NCI-H187 treated with DMSO at 0.1 percent for 48 hours (cell line): ENCODE measurements around the gene RASA3.
"Not testable (repeated sequence)": the region's sequence is repeated elsewhere in the genome, so short reads cannot be mapped to it uniquely, and the experiment has no call there.

Experiments
- DNase-seq: peaks from one replicate; lab custom pipeline; 2025; lab: John Stamatoyannopoulos, UW

The RASA3 gene

DNA sequence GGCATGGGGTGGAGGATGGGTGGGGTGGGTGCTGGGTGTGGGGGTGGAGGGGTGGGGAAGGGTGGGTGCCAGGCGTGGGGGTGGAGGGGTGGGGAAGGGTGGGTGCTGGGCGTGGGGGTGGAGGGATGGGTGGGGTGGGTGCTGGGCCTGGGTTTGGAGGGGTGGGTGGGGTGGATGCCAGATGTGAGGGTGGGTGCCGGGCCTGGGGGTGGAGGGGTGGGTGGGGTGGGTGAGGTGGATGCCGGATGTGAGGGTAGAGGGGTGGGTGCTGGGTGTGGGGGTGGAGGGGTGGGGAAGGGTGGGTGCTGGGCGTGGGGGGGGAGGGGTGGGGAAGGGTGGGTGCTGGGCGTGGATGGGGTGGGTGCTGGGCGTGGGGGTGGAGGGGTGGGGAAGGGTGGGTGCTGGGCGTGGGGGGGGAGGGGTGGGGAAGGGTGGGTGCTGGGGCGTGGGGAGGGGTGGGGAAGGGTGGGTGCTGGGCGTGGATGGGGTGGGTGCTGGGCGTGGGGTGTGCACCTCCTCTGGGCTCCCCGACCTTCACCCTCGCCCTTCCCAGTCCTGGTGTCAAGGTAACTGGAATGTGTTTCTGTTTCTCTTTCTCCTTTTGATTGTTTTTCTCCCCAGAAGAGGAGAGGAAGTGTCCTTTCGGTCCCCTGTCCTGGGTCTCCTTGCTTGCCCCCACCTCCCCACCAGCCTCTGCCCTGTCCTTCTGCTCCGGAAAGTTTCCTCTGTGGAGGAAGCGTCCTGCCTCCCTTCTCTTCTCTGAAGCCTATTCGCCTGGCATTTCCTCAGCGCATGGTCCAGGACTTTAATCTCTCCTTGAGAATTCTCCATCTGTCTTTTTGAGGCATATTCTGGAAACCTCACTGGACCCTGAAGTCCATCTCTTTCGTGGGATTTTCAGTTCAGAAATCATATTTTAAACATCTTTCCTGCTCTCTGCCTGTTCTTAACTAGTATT is 23.8 kb upstream of the RASA3 start:
- DNase-seq, result no peak

DNA sequence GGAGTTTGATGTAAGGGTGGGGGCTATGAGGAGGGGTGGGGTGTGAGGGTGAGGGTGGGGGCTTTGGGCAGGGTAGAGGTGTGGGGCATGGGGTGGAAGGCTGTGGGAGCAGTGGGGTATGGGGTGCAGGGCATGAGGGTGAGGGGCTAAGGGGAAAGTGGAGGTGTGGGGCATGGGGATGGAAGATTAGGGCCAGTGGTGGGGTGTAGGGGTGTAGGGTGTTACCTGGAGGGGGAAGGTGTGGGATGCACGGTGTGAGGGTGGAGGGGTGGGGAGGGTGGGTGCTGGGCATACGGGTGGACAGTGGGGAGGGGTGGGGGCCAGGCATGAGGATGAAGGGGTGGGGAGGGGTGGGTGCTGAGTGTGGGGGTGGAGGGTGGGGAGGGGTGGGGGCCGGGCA is 22.9 kb upstream of the RASA3 start:
- no peak for DNase-seq

GRCh38 chr13:114154476-114154875 is 22.1 kb upstream of the RASA3 start:
- DNase-seq, result no peak

DNA sequence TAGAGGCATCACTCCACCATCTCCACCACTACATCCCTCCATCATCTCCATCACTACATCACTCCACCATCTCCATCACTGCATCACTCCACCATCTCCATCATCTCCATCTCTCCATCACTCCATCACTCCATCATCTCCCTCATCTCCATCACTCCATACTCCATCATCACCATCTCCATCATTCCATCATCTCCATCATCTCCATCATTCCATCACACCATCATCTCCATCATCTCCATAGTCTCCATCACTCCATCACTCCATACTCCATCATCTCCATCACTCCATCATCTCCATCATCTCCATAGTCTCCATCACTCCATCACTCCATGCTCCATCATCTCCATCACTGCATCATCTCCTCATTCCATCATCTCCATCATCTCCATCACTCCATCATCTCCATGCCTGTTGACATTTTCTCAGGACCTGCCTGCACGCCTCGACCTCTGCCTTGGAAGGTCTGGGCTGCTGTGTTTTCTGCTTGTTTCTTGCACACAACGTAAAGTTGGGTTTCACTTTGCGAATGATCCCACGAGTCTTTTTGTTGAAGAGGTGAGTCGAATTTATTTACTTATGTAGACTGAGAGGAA is 21.2 kb upstream of the RASA3 start:
- DNase-seq, result no peak

DNA sequence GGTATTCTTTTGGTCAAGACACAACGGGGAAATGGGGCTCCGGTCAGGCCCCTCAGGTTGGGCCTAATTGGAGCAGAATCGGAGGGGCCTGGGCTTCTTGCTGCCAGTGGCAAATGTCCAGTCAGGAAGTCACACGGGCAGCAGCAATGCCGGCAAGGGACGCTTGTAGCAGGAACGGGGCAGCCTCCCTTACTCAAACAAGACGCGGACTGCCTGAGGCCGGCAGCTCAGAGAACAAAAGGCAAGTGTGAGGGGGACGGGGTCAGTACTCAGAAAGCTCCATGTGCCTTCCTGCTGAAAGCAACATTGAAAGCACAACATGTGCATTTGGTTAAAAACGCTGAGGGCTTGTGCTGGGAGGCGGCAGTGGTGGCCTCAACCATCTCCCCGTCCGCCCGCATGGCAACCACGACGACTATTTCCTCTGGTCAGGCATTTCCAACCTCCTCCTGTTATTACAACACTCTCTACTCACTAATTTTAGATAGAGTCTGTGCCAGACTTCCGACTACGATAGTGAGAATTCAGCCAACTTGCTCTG is 20.5 kb upstream of the RASA3 start:
- no peak for DNase-seq

- no peak for DNase-seq
Measured at GRCh38 chr13:114152285-114152645, 19.8 kb upstream of the RASA3 start.

DNA sequence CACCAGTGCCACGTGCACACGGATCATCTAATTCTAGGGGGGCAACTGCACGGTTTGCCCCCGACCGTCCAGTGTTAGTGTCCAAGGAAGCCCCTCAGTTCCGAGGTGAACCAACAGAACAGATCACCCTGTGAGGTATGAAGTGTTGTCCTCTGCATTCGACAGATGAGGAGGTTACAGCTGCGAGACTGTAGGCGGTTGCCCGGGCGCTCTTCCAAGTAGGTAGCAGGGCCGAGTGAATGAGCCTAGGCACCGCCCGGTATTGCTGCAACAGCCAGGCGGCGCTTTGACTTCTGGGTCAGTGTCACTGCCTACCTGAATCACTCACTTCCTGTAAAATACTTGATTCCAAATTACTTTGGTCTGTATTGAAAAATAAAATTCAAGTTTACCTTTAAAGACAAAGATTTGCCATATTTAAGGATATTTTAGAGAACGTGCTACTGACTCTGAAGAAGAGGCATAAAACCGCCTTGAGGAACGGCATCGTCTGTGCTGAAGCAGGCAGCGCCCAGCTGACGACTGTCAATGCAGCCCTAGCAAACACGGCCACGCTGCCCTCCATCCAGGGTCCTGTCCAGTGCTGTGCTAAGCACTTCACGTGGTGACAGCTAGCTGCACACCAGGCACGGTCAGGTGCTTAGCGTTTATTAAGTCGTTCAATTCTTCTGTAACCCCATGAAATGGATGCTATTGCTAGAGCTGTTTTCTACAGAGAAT is 19.3 kb upstream of the RASA3 start:
- DNase-seq, result no peak

DNA sequence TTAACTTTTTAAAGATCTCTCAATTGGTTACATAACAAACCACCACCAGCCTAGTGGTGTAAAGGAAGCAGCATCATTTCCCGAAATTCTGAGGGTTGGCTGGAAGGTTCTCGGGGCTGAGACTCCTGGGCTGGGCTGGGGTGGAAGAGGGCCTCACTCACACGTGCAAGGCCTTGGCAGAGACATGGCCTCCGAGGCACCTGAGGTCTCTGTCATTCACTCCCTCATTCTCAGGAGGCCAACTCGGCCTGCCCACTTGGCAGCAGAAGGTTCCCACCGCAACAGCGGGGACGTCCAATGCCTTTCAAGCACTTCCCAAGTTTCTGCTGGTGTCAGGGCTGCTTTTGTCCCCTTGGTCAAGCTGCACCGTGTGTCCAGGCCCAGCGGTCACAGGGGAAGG is 18.6 kb upstream of the RASA3 start:
- no peak for DNase-seq

DNA sequence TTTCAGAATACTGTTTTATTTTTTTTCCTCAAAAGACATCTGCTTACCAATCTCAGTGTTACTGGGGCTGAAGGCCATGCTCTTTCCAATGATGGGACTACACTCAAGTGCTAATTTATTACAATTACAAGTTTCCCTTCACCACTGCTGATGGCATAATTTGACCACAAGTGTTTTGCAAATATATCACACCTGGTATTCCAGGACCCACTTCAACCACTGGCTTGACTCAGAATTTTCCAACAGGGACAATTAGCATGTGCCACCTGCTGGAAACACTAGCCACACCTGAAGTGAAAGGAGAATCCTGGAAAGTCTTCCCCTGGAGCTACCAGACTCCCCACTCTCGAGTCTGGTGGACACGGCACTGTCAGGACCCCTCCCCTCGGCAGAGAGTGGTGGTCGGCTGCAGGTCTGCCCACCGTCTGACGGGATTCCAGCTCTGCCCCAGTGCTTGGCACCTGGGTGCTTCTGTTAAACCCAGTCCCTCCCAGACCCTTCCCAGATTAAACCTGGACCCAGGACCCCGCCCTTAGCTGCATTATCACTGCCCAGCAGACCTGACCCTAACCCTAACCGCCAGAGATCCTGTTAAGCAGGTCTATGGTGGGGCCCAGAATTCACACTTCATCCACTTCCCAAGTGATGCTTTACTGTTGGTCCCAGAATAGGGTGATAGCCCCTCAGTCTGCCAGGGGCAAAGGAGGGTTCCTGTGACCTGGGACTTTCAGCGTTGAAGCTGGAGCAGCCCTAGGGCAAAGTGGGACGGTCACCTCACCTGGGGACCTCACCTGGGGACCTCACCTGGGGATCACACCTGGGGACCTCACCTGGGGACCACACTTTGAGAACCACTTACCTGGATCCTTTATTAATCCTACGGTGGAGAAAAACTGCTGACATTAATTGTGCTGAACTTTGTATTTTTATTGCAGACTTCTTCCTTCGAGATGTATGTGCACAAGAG is 17.6 kb upstream of the RASA3 start:
- peak; percentile 93 for DNase-seq

DNA sequence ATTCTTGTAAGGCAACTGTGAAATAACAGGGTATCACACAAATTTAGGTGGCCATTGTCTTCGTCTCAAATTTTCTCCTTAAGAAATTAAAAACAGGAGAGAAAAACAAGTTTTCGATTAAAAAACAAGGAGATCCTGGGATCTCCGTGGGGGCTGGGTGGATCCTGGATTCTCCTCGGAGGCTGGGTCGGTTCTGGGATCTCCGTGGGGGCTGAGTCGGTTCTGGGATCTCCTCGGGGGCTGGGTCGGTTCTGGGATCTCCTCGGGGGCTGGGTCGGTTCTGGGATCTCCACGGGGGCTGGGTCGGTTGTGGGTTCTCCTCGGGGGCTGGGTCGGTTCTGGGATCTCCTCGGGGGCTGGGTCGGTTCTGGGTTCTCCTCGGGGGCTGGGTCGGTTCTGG is 16.5 kb upstream of the RASA3 start:
- DNase-seq, result not testable (repeated sequence)

DNA sequence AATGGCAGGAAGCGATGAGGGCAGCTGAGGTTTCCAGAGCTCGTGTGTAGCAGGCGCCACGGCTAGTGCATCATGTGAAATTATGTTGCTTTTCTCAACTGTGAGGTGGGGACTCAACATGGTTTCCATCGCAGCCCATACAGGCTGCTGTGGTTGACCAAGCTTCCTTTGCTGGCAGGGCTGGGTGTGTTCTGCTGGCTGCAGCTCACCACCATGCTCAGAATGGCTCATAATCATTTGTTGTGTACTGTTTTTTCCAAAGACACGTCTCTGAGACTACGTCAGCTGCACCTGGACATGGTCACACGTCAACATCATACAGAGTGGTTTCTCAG is 16.1 kb upstream of the RASA3 start:
- DNase-seq, result no peak

DNA sequence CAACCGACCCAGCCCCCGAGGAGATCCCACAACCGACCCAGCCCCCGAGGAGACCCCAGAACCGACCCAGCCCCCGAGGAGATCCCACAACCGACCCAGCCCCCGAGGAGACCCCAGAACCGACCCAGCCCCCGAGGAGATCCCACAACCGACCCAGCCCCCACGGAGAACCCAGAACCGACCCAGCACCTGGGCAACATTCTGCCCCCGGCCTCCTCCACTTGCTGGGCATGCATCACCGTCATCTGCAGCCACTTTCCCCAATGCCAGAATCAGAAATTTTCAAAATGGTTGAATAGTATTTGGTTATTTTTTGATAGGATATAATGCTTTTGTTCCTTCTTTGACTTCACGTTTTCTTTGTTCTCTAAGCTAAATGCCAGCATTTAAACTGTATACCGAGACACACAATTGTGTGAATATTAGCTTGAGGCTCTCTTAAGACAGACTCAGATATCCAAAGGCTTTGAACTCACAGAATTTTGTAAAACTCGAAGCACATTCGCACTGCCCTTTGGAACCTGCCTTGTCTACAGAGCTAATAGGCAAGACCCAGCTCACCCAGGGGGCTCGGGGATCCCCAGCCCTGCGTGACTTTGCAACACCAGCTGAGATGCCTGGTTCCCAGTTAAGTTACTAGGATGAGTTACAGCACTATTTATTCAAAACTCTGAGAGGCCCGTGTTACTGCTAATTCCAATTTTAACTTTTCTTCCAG is 15.5 kb upstream of the RASA3 start:
- no peak for DNase-seq

DNA sequence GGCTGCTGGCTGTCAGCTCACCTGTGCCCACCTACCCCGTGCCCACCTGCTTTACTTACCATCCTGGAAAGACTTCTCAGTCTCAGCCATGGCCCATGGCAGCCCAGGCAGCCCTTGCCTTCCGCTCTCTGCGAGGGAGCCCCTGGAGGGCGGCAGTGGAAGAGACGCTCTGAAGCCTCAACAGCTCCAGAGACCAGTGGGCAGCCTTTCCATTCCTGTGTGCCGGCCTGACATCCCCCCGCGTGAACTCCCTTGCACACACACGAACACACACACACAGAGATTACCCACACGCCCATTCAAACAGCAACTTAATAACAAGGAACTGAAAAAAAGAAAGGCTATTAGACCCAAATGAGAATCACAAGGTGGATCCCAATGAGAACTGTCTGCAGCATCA is 14.2 kb upstream of the RASA3 start:
- DNase-seq, result no peak

GRCh38 chr13:114146173-114146572 is 13.8 kb upstream of the RASA3 start:
- DNase-seq, result no peak

DNA sequence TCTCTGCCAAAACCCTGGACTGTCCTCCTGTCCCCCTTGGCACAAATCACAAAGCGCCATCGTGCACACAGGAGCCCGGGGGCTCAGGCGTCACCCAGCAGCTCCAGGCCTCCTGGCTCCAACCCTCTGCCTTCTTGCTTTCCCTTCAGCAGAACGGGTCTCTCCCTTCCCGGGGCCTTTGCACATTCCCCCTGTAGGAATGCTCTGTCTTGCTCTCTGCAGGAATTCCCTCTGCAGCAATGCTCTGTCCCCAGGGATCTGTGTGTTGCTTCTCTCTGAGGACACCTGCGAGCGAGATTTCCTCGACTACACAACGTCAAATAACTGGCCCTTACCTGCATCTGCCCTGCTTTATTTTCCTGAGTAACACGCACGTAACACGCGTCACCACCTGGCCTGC is 13.3 kb upstream of the RASA3 start:
- no peak for DNase-seq

- DNase-seq, result no peak
Measured at GRCh38 chr13:114145256-114145655, 12.8 kb upstream of the RASA3 start.

DNA sequence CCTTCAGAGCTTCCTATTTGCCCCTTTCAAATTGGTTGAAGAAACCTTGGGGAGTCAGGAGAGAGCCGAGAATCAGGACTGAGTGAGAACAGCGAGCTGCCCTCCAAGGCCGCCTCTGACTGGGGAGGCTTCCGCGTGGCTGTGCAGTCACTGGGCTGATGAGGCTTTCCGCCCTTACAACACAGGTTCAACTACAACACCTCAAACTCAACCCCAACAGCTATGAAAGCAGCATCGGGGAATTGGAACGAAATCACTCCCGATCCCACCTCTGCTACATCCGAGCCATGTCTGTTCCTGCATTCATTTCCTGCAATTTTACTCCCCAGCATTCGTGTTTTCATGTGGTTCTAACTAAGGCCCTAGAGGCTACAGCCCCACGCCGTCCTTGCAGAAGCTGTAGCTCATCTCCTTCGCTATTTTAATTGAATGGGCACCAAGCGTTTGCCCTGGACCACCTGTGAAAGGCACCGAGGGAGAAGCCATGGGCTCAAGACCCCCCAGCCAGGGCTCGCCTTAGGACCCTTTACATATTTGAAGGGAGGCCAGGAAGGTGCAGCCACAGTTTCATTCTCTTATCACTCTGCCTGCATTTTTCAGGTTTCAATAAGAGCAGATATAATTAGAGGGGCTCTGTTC is 12.3 kb upstream of the RASA3 start:
- DNase-seq, result no peak

- DNase-seq, result no peak
Measured at GRCh38 chr13:114143806-114144605, 11.6 kb upstream of the RASA3 start.

GRCh38 chr13:114142640-114143490 is 10.4 kb upstream of the RASA3 start:
- DNase-seq, result peak; percentile 89
